ENCODE data around the gene LRRC46. TPM values are rescaled to one million over a fixed set of nuclear protein-coding genes. Genes with fewer than 3 reads are reported as not detected.
A peak's percentile ranks its signal among the peaks of the same experiment; 100 is the strongest.

The LRRC46 gene, protein sequence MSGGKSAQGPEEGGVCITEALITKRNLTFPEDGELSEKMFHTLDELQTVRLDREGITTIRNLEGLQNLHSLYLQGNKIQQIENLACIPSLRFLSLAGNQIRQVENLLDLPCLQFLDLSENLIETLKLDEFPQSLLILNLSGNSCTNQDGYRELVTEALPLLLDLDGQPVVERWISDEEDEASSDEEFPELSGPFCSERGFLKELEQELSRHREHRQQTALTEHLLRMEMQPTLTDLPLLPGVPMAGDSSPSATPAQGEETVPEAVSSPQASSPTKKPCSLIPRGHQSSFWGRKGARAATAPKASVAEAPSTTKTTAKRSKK
- 0.38 and 0.41 TPM in 2 replicates for total RNA-seq

DNA sequence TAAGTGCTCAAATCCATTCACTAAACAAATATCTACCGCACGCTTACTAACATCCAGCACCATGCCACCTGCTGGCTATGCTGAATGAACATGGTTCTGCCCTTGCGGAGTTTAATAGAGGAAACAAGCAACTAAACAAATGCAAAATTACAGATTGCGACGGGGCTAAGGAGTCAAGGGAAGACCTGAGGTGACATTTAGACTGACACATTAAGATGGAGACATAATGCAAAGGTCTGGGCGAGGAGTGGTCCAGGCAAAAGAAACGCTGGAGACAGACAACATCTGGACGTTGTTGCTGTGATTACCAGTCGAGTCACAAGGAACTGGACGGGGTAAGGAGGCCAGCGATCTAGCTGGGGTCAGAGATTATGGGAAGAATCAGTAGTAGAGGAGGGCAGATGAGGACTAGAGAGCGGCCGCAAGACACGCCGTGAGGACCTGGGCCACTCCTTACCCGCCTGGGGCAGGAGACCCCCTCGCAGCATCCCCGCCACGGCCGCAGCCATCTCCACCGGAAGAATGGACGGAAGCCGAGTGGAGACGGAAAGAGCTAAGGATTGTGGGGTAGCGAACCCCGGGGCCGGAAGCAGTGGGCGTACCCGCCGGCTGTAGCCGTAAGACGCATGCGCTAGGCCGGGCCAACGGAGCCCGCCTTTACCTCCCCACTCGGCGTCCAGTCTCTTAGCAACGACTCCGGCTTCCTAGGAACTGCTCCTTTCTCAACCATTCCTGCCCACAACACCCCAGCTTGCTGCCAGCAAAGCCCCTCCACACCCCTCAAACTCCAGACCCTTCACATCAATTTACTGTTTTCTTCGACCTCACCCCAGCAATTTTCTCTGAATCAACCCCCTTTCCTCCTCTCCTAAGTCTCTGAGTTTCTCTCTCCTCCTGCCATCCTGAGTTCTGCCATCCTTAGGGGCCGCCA is at the start of gene LRRC46, which contains the start of gene MRPL10:
LRRC46 (plus strand) TSS at position 668 of the 931 bp plus-strand sequence. CDS start 320 bp downstream, outside the sequence.
MRPL10 (minus strand) TSS at position 539 of the 931 bp plus-strand sequence; CDS start at position 509, 30 bp downstream.
- Histone ChIP-seq H3K36me3 (ENCODE audit: control insufficient read depth, insufficient read depth, low read length) (peaks cover 4% of the 10 kb centered on the region), H3K4me3 (ENCODE audit: low read depth, low read length) (peak within 1 kb of the TSS; percentile 54), H3K27me3 (ENCODE audit: control insufficient read depth, insufficient read depth, low read length) (no peaks in the 10 kb centered on the region)
- TF ChIP-seq, protein P1, sequence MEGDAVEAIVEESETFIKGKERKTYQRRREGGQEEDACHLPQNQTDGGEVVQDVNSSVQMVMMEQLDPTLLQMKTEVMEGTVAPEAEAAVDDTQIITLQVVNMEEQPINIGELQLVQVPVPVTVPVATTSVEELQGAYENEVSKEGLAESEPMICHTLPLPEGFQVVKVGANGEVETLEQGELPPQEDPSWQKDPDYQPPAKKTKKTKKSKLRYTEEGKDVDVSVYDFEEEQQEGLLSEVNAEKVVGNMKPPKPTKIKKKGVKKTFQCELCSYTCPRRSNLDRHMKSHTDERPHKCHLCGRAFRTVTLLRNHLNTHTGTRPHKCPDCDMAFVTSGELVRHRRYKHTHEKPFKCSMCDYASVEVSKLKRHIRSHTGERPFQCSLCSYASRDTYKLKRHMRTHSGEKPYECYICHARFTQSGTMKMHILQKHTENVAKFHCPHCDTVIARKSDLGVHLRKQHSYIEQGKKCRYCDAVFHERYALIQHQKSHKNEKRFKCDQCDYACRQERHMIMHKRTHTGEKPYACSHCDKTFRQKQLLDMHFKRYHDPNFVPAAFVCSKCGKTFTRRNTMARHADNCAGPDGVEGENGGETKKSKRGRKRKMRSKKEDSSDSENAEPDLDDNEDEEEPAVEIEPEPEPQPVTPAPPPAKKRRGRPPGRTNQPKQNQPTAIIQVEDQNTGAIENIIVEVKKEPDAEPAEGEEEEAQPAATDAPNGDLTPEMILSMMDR (IDR thresholded peaks at IDR 0.05; ENCODE audit: insufficient read depth, low read length, poor library complexity, severe bottlenecking): peak; percentile 55
- DNase-seq (ENCODE audit: low read depth): peak; percentile 61

DNA sequence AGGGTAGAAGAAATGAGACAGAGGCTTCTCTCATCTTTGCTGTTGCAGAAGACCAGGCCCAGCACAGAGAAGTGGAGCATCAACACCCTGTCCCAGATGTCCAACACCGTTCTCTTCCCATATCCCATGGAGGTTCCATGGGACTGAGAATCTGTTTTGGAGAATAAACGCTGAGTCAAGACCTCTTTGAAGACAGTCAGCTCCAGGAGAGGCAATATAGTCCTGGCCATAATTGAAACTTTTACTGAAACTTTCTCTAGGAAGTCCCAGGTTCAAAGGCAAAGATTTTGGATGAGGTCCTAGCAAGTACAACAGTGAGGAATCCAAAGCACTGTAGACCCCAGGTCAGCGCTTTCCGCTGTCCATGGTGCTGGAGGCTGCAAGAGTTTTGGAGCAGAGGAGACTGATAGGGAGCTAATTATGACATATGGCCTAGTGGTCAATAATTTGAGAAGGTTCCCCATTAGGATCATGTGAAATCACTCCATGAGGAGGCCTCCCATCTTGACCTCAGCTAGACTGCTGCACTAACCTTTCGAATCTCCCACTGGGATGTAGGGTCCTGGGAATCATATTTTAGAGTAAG is 45.8 kb upstream of the LRRC46 start:
- Histone ChIP-seq H3K4me3 (ENCODE audit: low read depth, low read length) (no peak overlapping the region), H3K36me3 (ENCODE audit: control insufficient read depth, insufficient read depth, low read length) (no peaks in the 10 kb centered on the region), H3K27me3 (ENCODE audit: control insufficient read depth, insufficient read depth, low read length) (peaks cover 32% of the 10 kb centered on the region)
- no peak for DNase-seq (ENCODE audit: low read depth)
- TF ChIP-seq, protein P1 (IDR thresholded peaks at IDR 0.05; ENCODE audit: insufficient read depth, low read length, poor library complexity, severe bottlenecking): no peak

DNA sequence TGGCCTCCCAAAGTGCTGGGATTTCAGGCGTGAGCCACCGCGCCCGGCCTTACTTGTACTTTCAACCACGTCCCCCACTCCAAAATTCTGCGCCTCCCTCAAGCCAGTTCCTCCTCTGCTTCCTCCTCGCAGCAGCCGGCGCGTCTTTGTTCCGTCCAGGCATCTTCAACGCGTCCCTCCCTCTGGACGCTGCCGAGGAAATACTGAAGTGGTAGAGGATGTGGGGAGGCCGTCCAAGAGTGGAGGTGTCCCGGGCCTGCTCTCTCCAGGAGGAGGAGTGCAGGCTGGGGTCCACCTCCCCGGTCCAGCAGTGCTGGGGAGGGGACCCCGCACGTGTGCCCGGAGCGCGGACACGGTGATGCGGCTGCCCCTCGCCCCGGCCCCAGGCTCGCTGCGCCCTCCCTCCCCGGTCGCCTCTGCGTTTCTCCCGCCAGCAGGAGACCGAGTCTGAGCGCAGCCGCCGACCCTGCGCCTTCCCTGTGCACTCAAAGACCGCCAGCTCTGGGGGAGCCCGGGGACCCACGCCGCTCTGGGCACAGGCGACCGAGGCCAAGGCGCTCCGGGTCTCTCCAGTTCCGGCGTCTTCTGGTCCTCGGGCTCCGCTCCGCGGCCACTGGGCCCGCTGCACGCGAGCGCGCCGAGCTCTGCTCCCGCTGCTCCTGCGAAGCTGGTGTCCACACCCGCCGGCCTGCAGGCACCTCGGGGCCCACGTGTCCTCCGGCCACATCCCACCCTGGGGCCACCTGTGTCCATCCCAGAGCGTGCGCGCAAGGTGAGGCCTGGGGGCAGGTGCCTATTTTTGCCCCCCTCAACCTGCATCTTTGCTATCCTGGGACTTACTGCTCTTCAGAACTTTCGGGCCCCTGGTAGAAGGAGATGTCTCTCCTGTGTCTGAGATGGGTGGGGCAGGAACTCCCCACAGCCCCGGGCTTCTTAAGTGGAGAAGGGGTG is 41.6 kb upstream of the LRRC46 start:
- TF ChIP-seq, protein P1 (IDR thresholded peaks at IDR 0.05; ENCODE audit: insufficient read depth, low read length, poor library complexity, severe bottlenecking): peak; percentile 45
- H3K27me3 ChIP-seq (ENCODE audit: control insufficient read depth, insufficient read depth, low read length): peaks cover 27% of the 10 kb centered on the region

DNA sequence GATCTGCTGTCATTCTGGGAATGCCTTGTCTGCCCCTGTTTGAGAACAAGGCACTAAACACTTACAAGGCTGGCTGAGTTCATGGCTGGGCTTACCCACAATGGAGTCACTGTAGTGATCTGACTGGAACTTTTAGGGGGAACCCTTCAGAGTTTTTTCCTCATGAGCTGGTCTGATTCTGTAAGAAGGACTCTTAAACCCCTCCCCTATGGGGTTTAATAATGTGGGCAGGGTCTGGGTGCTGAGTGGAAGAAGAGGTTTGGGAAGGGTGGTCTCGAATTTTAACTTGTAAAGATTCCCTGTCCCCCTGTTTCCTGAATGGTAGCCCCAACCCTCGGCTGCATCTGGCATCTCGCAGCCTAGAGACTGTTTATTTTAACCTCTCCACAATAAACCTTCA is 40.4 kb upstream of the LRRC46 start:
- H3K27me3 ChIP-seq (ENCODE audit: control insufficient read depth, insufficient read depth, low read length): peaks cover 27% of the 10 kb centered on the region
- H3K36me3 ChIP-seq (ENCODE audit: control insufficient read depth, insufficient read depth, low read length): no peaks in the 10 kb centered on the region
- TF ChIP-seq, protein P1 (IDR thresholded peaks at IDR 0.05; ENCODE audit: insufficient read depth, low read length, poor library complexity, severe bottlenecking): no peak
- DNase-seq (ENCODE audit: low read depth): no peak
- H3K4me3 ChIP-seq (ENCODE audit: low read depth, low read length): no peak overlapping the region

More for the DNA sequence above, 41.6 kb upstream of the LRRC46 start:
- Histone ChIP-seq H3K36me3 (ENCODE audit: control insufficient read depth, insufficient read depth, low read length) (no peaks in the 10 kb centered on the region), H3K4me3 (ENCODE audit: low read depth, low read length) (no peak overlapping the region)
- DNase-seq (ENCODE audit: low read depth): no peak

DNA sequence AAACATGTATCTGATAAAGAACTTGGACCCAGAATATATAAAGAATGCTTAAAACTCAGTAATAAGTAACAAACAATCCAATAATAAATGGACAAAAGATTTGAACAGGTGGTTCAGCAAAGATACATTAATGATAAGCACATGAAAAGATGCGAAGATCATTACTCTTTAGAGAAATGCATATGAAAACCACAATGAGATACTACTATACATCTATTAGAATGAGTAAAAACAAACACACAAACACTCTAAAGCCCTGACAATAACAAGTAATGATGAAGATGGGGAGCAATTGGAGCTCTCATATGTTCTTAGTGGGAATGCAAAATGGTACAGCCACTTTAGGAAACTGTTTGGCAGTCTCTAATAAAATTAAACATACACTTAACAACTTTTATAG is 39.0 kb upstream of the LRRC46 start:
- TF ChIP-seq, protein P1 (IDR thresholded peaks at IDR 0.05; ENCODE audit: insufficient read depth, low read length, poor library complexity, severe bottlenecking): no peak
- H3K4me3 ChIP-seq (ENCODE audit: low read depth, low read length): no peak overlapping the region
- no peak for DNase-seq (ENCODE audit: low read depth)
- peaks cover 27% of the 10 kb centered on the region for H3K27me3 ChIP-seq (ENCODE audit: control insufficient read depth, insufficient read depth, low read length)
- H3K36me3 ChIP-seq (ENCODE audit: control insufficient read depth, insufficient read depth, low read length): no peaks in the 10 kb centered on the region

Data from kidney epithelial cell (primary cell).